DMS 273 treated with DMSO at 0.1 percent for 48 hours (cell line): Measurements from ENCODE around the gene ZSWIM5.

Source experiments
- DNase-seq: peaks from one replicate; lab custom pipeline; 2025; lab: John Stamatoyannopoulos, UW

The ZSWIM5 gene

GRCh38 chr1:45023663-45024062 is 182.7 kb downstream of the ZSWIM5 start:
- DNase-seq: no peak

- DNase-seq: peak; percentile 66
Measured at GRCh38 chr1:45018599-45019230, 187.7 kb downstream of the ZSWIM5 start.

- DNase-seq: no peak
Measured at GRCh38 chr1:45016767-45017166, 189.6 kb downstream of the ZSWIM5 start.

- DNase-seq: no peak
Measured at GRCh38 chr1:45016090-45016697, 190.2 kb downstream of the ZSWIM5 start.

GRCh38 chr1:45015683-45016082 is 190.7 kb downstream of the ZSWIM5 start:
- DNase-seq: no peak

- DNase-seq: peak; percentile 31
Measured at GRCh38 chr1:45014321-45015028, 191.9 kb downstream of the ZSWIM5 start.

GRCh38 chr1:45013551-45014209 is 192.7 kb downstream of the ZSWIM5 start:
- no peak for DNase-seq

- DNase-seq: peak; percentile 65
Measured at GRCh38 chr1:45012639-45013278, 193.6 kb downstream of the ZSWIM5 start.

GRCh38 chr1:45011837-45012638 is 194.4 kb downstream of the ZSWIM5 start, which contains the start of gene UROD:
Gene UROD (plus strand): TSS chr1:45012254. CDS start chr1:45012266, 12 bp downstream.
- peak; percentile 96 for DNase-seq

- peak; percentile 75 for DNase-seq
Measured at GRCh38 chr1:45010855-45011811, 195.3 kb downstream of the ZSWIM5 start, which contains the start of gene HECTD3. Gene HECTD3 (minus strand): TSS chr1:45011324. CDS start chr1:45011257, 67 bp downstream.

GRCh38 chr1:45009956-45010854 is 196.2 kb downstream of the ZSWIM5 start:
- no peak for DNase-seq

GRCh38 chr1:45009296-45009865 is 197.0 kb downstream of the ZSWIM5 start:
- no peak for DNase-seq

- no peak for DNase-seq
Measured at GRCh38 chr1:45008516-45008915, 197.9 kb downstream of the ZSWIM5 start.

- no peak for DNase-seq
Measured at GRCh38 chr1:45008076-45008475, 198.3 kb downstream of the ZSWIM5 start.

GRCh38 chr1:45007311-45007710 is 199.1 kb downstream of the ZSWIM5 start:
- no peak for DNase-seq

GRCh38 chr1:45005761-45006160 is 200.6 kb downstream of the ZSWIM5 start:
- no peak for DNase-seq

GRCh38 chr1:45004281-45004920 is 202.0 kb downstream of the ZSWIM5 start:
- no peak for DNase-seq

- DNase-seq: no peak
Measured at GRCh38 chr1:45003741-45004140, 202.7 kb downstream of the ZSWIM5 start.
